CD4-positive, alpha-beta T cell (primary cell): ENCODE measurements around the gene WWOX. TPM values are rescaled to one million over a fixed set of nuclear protein-coding genes. Genes with fewer than 3 reads are reported as not detected.

Source experiments
- ATAC-seq: fragments of 200-7000 bp; cut with Tn5 transposase; one replicate; pipeline ENCODE4 v1.10.0; 2022; ENCODE audit warnings: mild to moderate bottlenecking; ENCODE audit not compliant: poor library complexity
- CTCF ChIA-PET: fragments of 350-600 bp; sonication (Branson Sonifier 250); formaldehyde crosslinking; loops from one replicate; lab custom pipeline; 2021; ENCODE audit warnings: antibody characterized with exemption, inconsistent platforms; lab: Charles Lee
- POLR2A ChIA-PET: fragments of 350-600 bp; sonication (Branson Sonifier 250); formaldehyde crosslinking; loops from one replicate; lab custom pipeline; 2021; ENCODE audit warnings: antibody characterized with exemption, inconsistent platforms; lab: Charles Lee
- DNase-seq, 14 experiments: peaks; one replicate each; pipeline ENCODE4 v3.0.0-alpha.2; 2013 to 2020; ENCODE audit warnings: mixed read lengths in 2 of 14
- H3K27ac ChIP-seq, 2 donors: one replicate each; pipeline versions ENCODE4 v1.5.1 to v1.7.0; 2013; ENCODE audit warnings: low read length in 2 of 2, low read depth in 1 of 2, mild to moderate bottlenecking in 1 of 2
- H3K27me3 ChIP-seq, 2 experiments: 1 replicate in 1 of 2; 2 replicates in 1 of 2; pipeline versions ENCODE4 v1.6.1 to v1.7.0; 2013; ENCODE audit warnings: low read length in 2 of 2, control low read depth in 1 of 2, mild to moderate bottlenecking in 1 of 2, moderate library complexity in 1 of 2; ENCODE audit not compliant: insufficient read depth in 2 of 2, control insufficient read depth in 1 of 2
- H3K36me3 ChIP-seq: one replicate; pipeline ENCODE4 v1.6.1; 2013; ENCODE audit warnings: low read length, control low read depth; ENCODE audit not compliant: insufficient read depth
- H3K4me1 ChIP-seq: one replicate; pipeline ENCODE4 v1.6.1; 2013; ENCODE audit warnings: low read length, control low read depth; ENCODE audit not compliant: insufficient read depth
- H3K4me3 ChIP-seq: one replicate; pipeline ENCODE4 v1.5.1; 2013; ENCODE audit warnings: mild to moderate bottlenecking, low read length, moderate library complexity
- H3K9me3 ChIP-seq, 2 experiments: 1 replicate in 1 of 2; 2 replicates in 1 of 2; pipeline versions ENCODE4 v1.6.1 to v1.7.0; 2013; ENCODE audit warnings: low read length in 2 of 2, mild to moderate bottlenecking in 2 of 2, control low read depth in 1 of 2, moderate library complexity in 1 of 2; ENCODE audit not compliant: control insufficient read depth in 1 of 2, insufficient read depth in 1 of 2
- H3K27ac Mint-ChIP-seq: one replicate; pipeline ENCODE4 v1.8.0; 2020; ENCODE audit warnings: mixed read lengths
- H3K27me3 Mint-ChIP-seq: one replicate; pipeline ENCODE4 v1.8.0; 2021; ENCODE audit warnings: mixed read lengths
- H3K36me3 Mint-ChIP-seq: one replicate; pipeline ENCODE4 v1.8.0; 2021; ENCODE audit warnings: low read depth, mixed read lengths
- H3K4me1 Mint-ChIP-seq: one replicate; pipeline ENCODE4 v1.8.0; 2021; ENCODE audit warnings: low read depth, mixed read lengths
- H3K4me3 Mint-ChIP-seq: one replicate; pipeline ENCODE4 v1.8.0; 2020; ENCODE audit warnings: mild to moderate bottlenecking, mixed read lengths
- H3K9me3 Mint-ChIP-seq: one replicate; pipeline ENCODE4 v1.8.0; 2020; ENCODE audit warnings: mixed read lengths
- intact Hi-C, 2 experiments: fragments of 100-400 bp; cut with DNase I in 1 of 2; cut with micrococcal nuclease in 1 of 2; formaldehyde crosslinking; loops; one replicate each; pipeline versions ENCODE4 v1.15.1 to v1.9.0; 2023 to 2025; cut with DNase I, micrococcal nuclease
- total RNA-seq, 174 experiments: library from RNA in 2 of 174; stranded (reverse) in 2 of 174; gene quantifications; one replicate each; pipeline ENCODE4 v1.2.3 and lab custom pipeline; 2021 to 2026
- TF ChIP-seq, protein P1 (sequence below): fragments of 200-600 bp; IDR thresholded peaks from one replicate; pipeline ENCODE4 v1.8.0; 2022; ENCODE audit warnings: antibody characterized with exemption, mild to moderate bottlenecking

The WWOX gene
- total RNA-seq, 2 experiments from 2014 or later: 19.3 to 21.7 TPM

- Histone ChIP-seq H3K4me1 (peaks cover 7% of the 10 kb centered on the region), H3K36me3 (no peaks in the 10 kb centered on the region), H3K27ac (no peak overlapping the region), H3K9me3 (no peaks in the 10 kb centered on the region), H3K4me3 (no peak overlapping the region), H3K27me3 (no peaks in the 10 kb centered on the region)
- H3K9me3 Mint-ChIP-seq: no peaks in the 10 kb centered on the region
- ATAC-seq: no peak
- DNase-seq: no peak
- no peaks in the 10 kb centered on the region for H3K27me3 Mint-ChIP-seq
- TF ChIP-seq, protein P1, sequence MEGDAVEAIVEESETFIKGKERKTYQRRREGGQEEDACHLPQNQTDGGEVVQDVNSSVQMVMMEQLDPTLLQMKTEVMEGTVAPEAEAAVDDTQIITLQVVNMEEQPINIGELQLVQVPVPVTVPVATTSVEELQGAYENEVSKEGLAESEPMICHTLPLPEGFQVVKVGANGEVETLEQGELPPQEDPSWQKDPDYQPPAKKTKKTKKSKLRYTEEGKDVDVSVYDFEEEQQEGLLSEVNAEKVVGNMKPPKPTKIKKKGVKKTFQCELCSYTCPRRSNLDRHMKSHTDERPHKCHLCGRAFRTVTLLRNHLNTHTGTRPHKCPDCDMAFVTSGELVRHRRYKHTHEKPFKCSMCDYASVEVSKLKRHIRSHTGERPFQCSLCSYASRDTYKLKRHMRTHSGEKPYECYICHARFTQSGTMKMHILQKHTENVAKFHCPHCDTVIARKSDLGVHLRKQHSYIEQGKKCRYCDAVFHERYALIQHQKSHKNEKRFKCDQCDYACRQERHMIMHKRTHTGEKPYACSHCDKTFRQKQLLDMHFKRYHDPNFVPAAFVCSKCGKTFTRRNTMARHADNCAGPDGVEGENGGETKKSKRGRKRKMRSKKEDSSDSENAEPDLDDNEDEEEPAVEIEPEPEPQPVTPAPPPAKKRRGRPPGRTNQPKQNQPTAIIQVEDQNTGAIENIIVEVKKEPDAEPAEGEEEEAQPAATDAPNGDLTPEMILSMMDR: no peak
- H3K27ac Mint-ChIP-seq: no peak overlapping the region
- peaks cover 5% of the 10 kb centered on the region for H3K4me1 Mint-ChIP-seq
- intact Hi-C loops: no loop called here
- POLR2A ChIA-PET: no interaction called here
- H3K36me3 Mint-ChIP-seq: no peaks in the 10 kb centered on the region
- CTCF ChIA-PET: no interaction called here
- H3K4me3 Mint-ChIP-seq: no peak overlapping the region
Observed at GRCh38 chr16:78990309-78990701, 890.9 kb downstream of the WWOX start.

DNA sequence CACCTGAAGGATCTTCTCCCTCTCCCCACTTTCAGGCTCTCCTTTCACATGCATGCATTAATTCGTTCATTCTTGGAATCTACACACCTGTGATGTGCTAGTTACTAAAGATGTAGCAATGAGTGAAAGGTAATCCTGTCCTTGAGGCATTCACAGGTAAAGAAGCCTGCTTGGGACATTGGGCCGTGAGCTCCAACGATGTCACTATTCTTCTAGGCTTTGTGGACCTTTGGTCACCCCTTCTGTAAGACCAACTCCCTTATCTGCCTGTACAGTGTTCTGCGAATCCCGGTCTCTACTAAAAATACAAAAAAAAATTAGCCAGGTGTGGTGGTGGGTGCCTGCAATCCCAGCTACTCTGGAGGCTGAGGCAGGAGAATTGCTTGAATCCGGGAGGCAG lies 892.5 kb downstream of the WWOX start:
- no peak overlapping the region for H3K4me3 Mint-ChIP-seq
- H3K9me3 ChIP-seq: no peaks in the 10 kb centered on the region
- H3K4me1 ChIP-seq: peaks cover 7% of the 10 kb centered on the region
- H3K27me3 ChIP-seq: no peaks in the 10 kb centered on the region
- no peaks in the 10 kb centered on the region for H3K9me3 Mint-ChIP-seq
- no peaks in the 10 kb centered on the region for H3K36me3 Mint-ChIP-seq
- no peak for DNase-seq
- ATAC-seq: no peak
- intact Hi-C loops: no loop called here
- TF ChIP-seq, protein P1: no peak
- no peaks in the 10 kb centered on the region for H3K36me3 ChIP-seq
- H3K27ac ChIP-seq: no peak overlapping the region
- ChIA-PET CTCF (no interaction called here), POLR2A (no interaction called here)
- peaks cover 5% of the 10 kb centered on the region for H3K4me1 Mint-ChIP-seq
- H3K4me3 ChIP-seq: no peak overlapping the region
- H3K27ac Mint-ChIP-seq: no peak overlapping the region
- no peaks in the 10 kb centered on the region for H3K27me3 Mint-ChIP-seq

- Mint-ChIP-seq H3K36me3 (no peaks in the 10 kb centered on the region), H3K4me3 (no peak overlapping the region), H3K27ac (no peak overlapping the region), H3K27me3 (no peaks in the 10 kb centered on the region), H3K9me3 (no peaks in the 10 kb centered on the region), H3K4me1 (peaks cover 5% of the 10 kb centered on the region)
- H3K4me1 ChIP-seq: peaks cover 7% of the 10 kb centered on the region
- intact Hi-C loops: no loop called here
- H3K4me3 ChIP-seq: no peak overlapping the region
- ATAC-seq: no peak
- H3K27me3 ChIP-seq: no peaks in the 10 kb centered on the region
- ChIA-PET POLR2A (no interaction called here), CTCF (no interaction called here)
- TF ChIP-seq, protein P1: no peak
- H3K9me3 ChIP-seq: no peaks in the 10 kb centered on the region
- H3K36me3 ChIP-seq: no peaks in the 10 kb centered on the region
- no peak for DNase-seq
- H3K27ac ChIP-seq: no peak overlapping the region
Observed at GRCh38 chr16:78993346-78993745, 893.9 kb downstream of the WWOX start.
